ENCODE data around the gene CACNA1C. TPM values are rescaled to one million over a fixed set of nuclear protein-coding genes. Genes with fewer than 3 reads are reported as not detected.

The CACNA1C gene
- total and polyA plus RNA-seq, 2 donors (not counting 1 experiment from before 2014, with no cell fraction given) = 7.6 to 11.4 TPM

- Histone ChIP-seq H3K4me1 (ENCODE audit: control insufficient read depth, extremely low read depth, insufficient read depth, low read length) (no peaks in the 10 kb centered on the region), H3K27ac (ENCODE audit: insufficient read depth, low read length) (no peak overlapping the region), H3K27me3 (ENCODE audit: control insufficient read depth, insufficient read depth, low read length) (no peaks in the 10 kb centered on the region), H3K9ac (ENCODE audit: insufficient read depth, low read length) (no peak overlapping the region), H3K36me3 (ENCODE audit: control insufficient read depth, insufficient read depth, low read length) (peaks cover 2% of the 10 kb centered on the region), H3K4me3 (replicated peaks in 1 of 4; ENCODE audit: control extremely low read depth in 1 of 4, insufficient read depth in 1 of 4, low read depth in 3 of 4, low read length in 4 of 4) (no peak overlapping the region), H3K79me2 (ENCODE audit: control insufficient read depth, insufficient read depth, low read length) (no peaks in the 10 kb centered on the region), H4K20me1 (ENCODE audit: control insufficient read depth, extremely low read depth, insufficient read depth, low read length) (no peaks in the 10 kb centered on the region), H2AFZ (ENCODE audit: low read length) (no peak overlapping the region), H3K9me3 (ENCODE audit: control insufficient read depth, insufficient read depth, low read depth, low read length) (no peaks in the 10 kb centered on the region), H3K4me2 (ENCODE audit: extremely low read depth, insufficient read depth, low read length) (no peak overlapping the region)
- TF ChIP-seq EZH2 (IDR thresholded peaks at IDR 0.05; ENCODE audit: low read length, missing control alignments) = no peak
- no peak for TF ChIP-seq CTCF (conservative IDR thresholded peaks at IDR 0.05 in 1 of 2, IDR thresholded peaks at IDR 0.05 in 1 of 2; ENCODE audit: low read depth in 1 of 2, low read length in 2 of 2)
- DNase-seq (ENCODE audit: low read depth in 2 of 2) = no peak
These were observed 494.7 kb downstream of the CACNA1C start for GRCh38 chr12:2547273-2548044.

- Histone ChIP-seq H3K4me3 (replicated peaks in 1 of 4; ENCODE audit: control extremely low read depth in 1 of 4, insufficient read depth in 1 of 4, low read depth in 3 of 4, low read length in 4 of 4) (no peak overlapping the region), H3K27ac (ENCODE audit: insufficient read depth, low read length) (no peak overlapping the region), H3K4me2 (ENCODE audit: extremely low read depth, insufficient read depth, low read length) (no peak overlapping the region), H3K4me1 (ENCODE audit: control insufficient read depth, extremely low read depth, insufficient read depth, low read length) (no peaks in the 10 kb centered on the region), H4K20me1 (ENCODE audit: control insufficient read depth, extremely low read depth, insufficient read depth, low read length) (no peaks in the 10 kb centered on the region), H3K36me3 (ENCODE audit: control insufficient read depth, insufficient read depth, low read length) (peaks cover 2% of the 10 kb centered on the region), H2AFZ (ENCODE audit: low read length) (no peak overlapping the region), H3K9me3 (ENCODE audit: control insufficient read depth, insufficient read depth, low read depth, low read length) (no peaks in the 10 kb centered on the region), H3K27me3 (ENCODE audit: control insufficient read depth, insufficient read depth, low read length) (no peaks in the 10 kb centered on the region), H3K79me2 (ENCODE audit: control insufficient read depth, insufficient read depth, low read length) (no peaks in the 10 kb centered on the region), H3K9ac (ENCODE audit: insufficient read depth, low read length) (no peak overlapping the region)
- DNase-seq (ENCODE audit: low read depth in 2 of 2) = no peak
- TF ChIP-seq EZH2 (IDR thresholded peaks at IDR 0.05; ENCODE audit: low read length, missing control alignments) (no peak), CTCF (conservative IDR thresholded peaks at IDR 0.05 in 1 of 2, IDR thresholded peaks at IDR 0.05 in 1 of 2; ENCODE audit: low read depth in 1 of 2, low read length in 2 of 2) (no peak)
These were observed 495.3 kb downstream of the CACNA1C start for GRCh38 chr12:2548081-2548480.

GRCh38 chr12:2550561-2551411 lies 498.0 kb downstream of the CACNA1C start:
- H4K20me1 ChIP-seq (ENCODE audit: control insufficient read depth, extremely low read depth, insufficient read depth, low read length) = no peaks in the 10 kb centered on the region
- no peak overlapping the region for H3K9ac ChIP-seq (ENCODE audit: insufficient read depth, low read length)
- H3K4me1 ChIP-seq (ENCODE audit: control insufficient read depth, extremely low read depth, insufficient read depth, low read length) = no peaks in the 10 kb centered on the region
- no peak overlapping the region for H3K27ac ChIP-seq (ENCODE audit: insufficient read depth, low read length)
- no peaks in the 10 kb centered on the region for H3K79me2 ChIP-seq (ENCODE audit: control insufficient read depth, insufficient read depth, low read length)
- H3K4me3 ChIP-seq (replicated peaks in 1 of 4; ENCODE audit: control extremely low read depth in 1 of 4, insufficient read depth in 1 of 4, low read depth in 3 of 4, low read length in 4 of 4) = no peak overlapping the region
- H3K36me3 ChIP-seq (ENCODE audit: control insufficient read depth, insufficient read depth, low read length) = peaks cover 2% of the 10 kb centered on the region
- no peak for DNase-seq (ENCODE audit: low read depth in 2 of 2)
- H3K4me2 ChIP-seq (ENCODE audit: extremely low read depth, insufficient read depth, low read length) = no peak overlapping the region
- TF ChIP-seq EZH2 (IDR thresholded peaks at IDR 0.05; ENCODE audit: low read length, missing control alignments) (no peak), CTCF (conservative IDR thresholded peaks at IDR 0.05 in 1 of 2, IDR thresholded peaks at IDR 0.05 in 1 of 2; ENCODE audit: low read depth in 1 of 2, low read length in 2 of 2) (no peak)
- H3K9me3 ChIP-seq (ENCODE audit: control insufficient read depth, insufficient read depth, low read depth, low read length) = no peaks in the 10 kb centered on the region
- H2AFZ ChIP-seq (ENCODE audit: low read length) = no peak overlapping the region
- no peaks in the 10 kb centered on the region for H3K27me3 ChIP-seq (ENCODE audit: control insufficient read depth, insufficient read depth, low read length)
